Hepatocyte (in vitro differentiated cells): ENCODE data around the gene PIGP. TPM values are rescaled to one million over a fixed set of nuclear protein-coding genes. Genes with fewer than 3 reads are reported as not detected.

Source experiments
- DNase-seq: peaks from one replicate; pipeline ENCODE4 v3.0.0-alpha.2; 2016; ENCODE audit warnings: low spot score
- H2AFZ ChIP-seq: fragments of 200-600 bp; sonication (generic); 2 replicates; pipeline ENCODE4 v1.6.0; 2016; ENCODE audit warnings: antibody characterized with exemption, mild to moderate bottlenecking
- H3K27ac ChIP-seq: fragments of 200-600 bp; sonication (generic); 2 replicates; pipeline ENCODE4 v1.5.1; 2016; ENCODE audit warnings: mild to moderate bottlenecking
- H3K27me3 ChIP-seq: fragments of 200-600 bp; sonication (generic); 2 replicates; pipeline ENCODE4 v1.6.1; 2016
- H3K36me3 ChIP-seq: fragments of 200-600 bp; sonication (generic); replicated peaks from 2 replicates; pipeline ENCODE4 v1.5.1; 2016; ENCODE audit warnings: low read depth; ENCODE audit not compliant: insufficient read depth
- H3K4me1 ChIP-seq: fragments of 200-600 bp; sonication (generic); 2 replicates; pipeline ENCODE4 v1.5.1; 2016; ENCODE audit warnings: mild to moderate bottlenecking, moderate library complexity; ENCODE audit not compliant: insufficient read depth
- H3K4me2 ChIP-seq: fragments of 200-600 bp; sonication (generic); 2 replicates; pipeline ENCODE4 v1.6.0; 2016
- H3K4me3 ChIP-seq: fragments of 200-600 bp; sonication (generic); 2 replicates; pipeline ENCODE4 v1.5.1; 2016; ENCODE audit warnings: mild to moderate bottlenecking
- H3K79me2 ChIP-seq: fragments of 200-600 bp; sonication (generic); 2 replicates; pipeline ENCODE4 v1.6.0; 2017; ENCODE audit warnings: mild to moderate bottlenecking
- H3K9me2 ChIP-seq: fragments of 200-600 bp; sonication (generic); replicated peaks from 2 replicates; pipeline ENCODE4 v1.6.0; 2017; ENCODE audit warnings: mild to moderate bottlenecking; ENCODE audit not compliant: insufficient read depth
- H3K9me3 ChIP-seq: fragments of 200-600 bp; sonication (generic); 2 replicates; pipeline ENCODE4 v1.5.1; 2016; ENCODE audit warnings: low read depth, mild to moderate bottlenecking
- H4K20me1 ChIP-seq: fragments of 200-600 bp; sonication (generic); 2 replicates; pipeline ENCODE4 v1.6.0; 2016; ENCODE audit warnings: mild to moderate bottlenecking; ENCODE audit not compliant: insufficient read depth, poor library complexity, severe bottlenecking
- EZH2 ChIP-seq: fragments of 200-600 bp; sonication (generic); IDR thresholded peaks from 2 replicates; pipeline ENCODE4 v1.6.1; 2016; ENCODE audit warnings: antibody characterized with exemption, mild to moderate bottlenecking, borderline replicate concordance
- EZH2phosphoT487 ChIP-seq: fragments of 200-600 bp; sonication (generic); IDR thresholded peaks from one replicate; pipeline ENCODE4 v1.6.1; 2018; ENCODE audit warnings: antibody characterized with exemption, mild to moderate bottlenecking, low read depth, moderate library complexity; ENCODE audit not compliant: unreplicated experiment, severe bottlenecking
- WGBS: methylation state at CpG from one replicate; pipeline ENCODE4 v1.1.6; 2016; ENCODE audit warnings: low lambda C conversion rate; ENCODE audit errors: missing lambda C conversion rate; 5-methylcytosine and 5-hydroxymethylcytosine counted together
- polyA plus RNA-seq: library from polyadenylated mRNA; unstranded; fragments of >200 nt; fragmentation: Nextera tagmentation; extraction: Ambion mirVana; gene quantifications from 2 replicates; pipeline ENCODE4 v1.2.1, GENCODE V29; 2016
- total RNA-seq: library from RNA; depleted of rRNA; stranded (reverse); fragments of >200 nt; gene quantifications from 2 replicates; pipeline ENCODE4 v1.2.3, GENCODE V29; 2014
- TF ChIP-seq, protein P1 (sequence below): fragments of 200-600 bp; sonication (generic); IDR thresholded peaks from 2 replicates; pipeline ENCODE4 v1.5.1; 2016; ENCODE audit warnings: antibody characterized with exemption, mild to moderate bottlenecking; ENCODE audit not compliant: poor library complexity

The PIGP gene
- total and polyA plus RNA-seq, 2 experiments from 2014 or later: 23.3 to 39.9 TPM

DNA sequence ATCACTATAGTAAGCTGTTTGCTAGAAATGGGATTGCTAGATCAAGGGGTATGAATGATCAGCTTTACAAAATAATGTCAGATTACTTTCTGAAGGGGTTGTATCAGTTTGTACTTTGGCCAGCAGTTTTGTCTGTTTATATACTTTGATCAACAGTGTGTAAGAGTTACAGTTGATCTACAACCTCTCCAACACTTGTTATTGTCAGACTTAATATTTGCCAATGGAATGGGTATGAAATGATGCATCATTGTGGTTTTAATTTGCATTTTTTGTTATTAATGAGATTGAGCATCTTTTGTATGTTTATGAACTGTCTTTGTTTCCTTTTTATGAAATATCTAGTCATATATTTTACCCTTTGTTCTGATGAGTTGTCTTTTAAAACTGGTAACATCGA lies 4.5 kb upstream of the PIGP start:
- H3K4me1 ChIP-seq: peaks cover 8% of the 10 kb centered on the region
- H3K9me3 ChIP-seq: no peaks in the 10 kb centered on the region
- no peaks in the 10 kb centered on the region for H3K27me3 ChIP-seq
- H3K4me3 ChIP-seq: no peak overlapping the region
- 96% methylated on average over 1 of the region's 1 CpG for WGBS
- H3K9me2 ChIP-seq: no peaks in the 10 kb centered on the region
- H2AFZ ChIP-seq: no peak overlapping the region
- peaks cover 92% of the 10 kb centered on the region for H3K79me2 ChIP-seq
- H3K27ac ChIP-seq: no peak overlapping the region
- H3K4me2 ChIP-seq: no peak overlapping the region
- no peak for DNase-seq
- no peaks in the 10 kb centered on the region for H3K36me3 ChIP-seq
- peaks cover 70% of the 10 kb centered on the region for H4K20me1 ChIP-seq
- TF ChIP-seq EZH2phosphoT487: no peak
- TF ChIP-seq EZH2: no peak
- TF ChIP-seq, protein P1, sequence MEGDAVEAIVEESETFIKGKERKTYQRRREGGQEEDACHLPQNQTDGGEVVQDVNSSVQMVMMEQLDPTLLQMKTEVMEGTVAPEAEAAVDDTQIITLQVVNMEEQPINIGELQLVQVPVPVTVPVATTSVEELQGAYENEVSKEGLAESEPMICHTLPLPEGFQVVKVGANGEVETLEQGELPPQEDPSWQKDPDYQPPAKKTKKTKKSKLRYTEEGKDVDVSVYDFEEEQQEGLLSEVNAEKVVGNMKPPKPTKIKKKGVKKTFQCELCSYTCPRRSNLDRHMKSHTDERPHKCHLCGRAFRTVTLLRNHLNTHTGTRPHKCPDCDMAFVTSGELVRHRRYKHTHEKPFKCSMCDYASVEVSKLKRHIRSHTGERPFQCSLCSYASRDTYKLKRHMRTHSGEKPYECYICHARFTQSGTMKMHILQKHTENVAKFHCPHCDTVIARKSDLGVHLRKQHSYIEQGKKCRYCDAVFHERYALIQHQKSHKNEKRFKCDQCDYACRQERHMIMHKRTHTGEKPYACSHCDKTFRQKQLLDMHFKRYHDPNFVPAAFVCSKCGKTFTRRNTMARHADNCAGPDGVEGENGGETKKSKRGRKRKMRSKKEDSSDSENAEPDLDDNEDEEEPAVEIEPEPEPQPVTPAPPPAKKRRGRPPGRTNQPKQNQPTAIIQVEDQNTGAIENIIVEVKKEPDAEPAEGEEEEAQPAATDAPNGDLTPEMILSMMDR: no peak

DNA sequence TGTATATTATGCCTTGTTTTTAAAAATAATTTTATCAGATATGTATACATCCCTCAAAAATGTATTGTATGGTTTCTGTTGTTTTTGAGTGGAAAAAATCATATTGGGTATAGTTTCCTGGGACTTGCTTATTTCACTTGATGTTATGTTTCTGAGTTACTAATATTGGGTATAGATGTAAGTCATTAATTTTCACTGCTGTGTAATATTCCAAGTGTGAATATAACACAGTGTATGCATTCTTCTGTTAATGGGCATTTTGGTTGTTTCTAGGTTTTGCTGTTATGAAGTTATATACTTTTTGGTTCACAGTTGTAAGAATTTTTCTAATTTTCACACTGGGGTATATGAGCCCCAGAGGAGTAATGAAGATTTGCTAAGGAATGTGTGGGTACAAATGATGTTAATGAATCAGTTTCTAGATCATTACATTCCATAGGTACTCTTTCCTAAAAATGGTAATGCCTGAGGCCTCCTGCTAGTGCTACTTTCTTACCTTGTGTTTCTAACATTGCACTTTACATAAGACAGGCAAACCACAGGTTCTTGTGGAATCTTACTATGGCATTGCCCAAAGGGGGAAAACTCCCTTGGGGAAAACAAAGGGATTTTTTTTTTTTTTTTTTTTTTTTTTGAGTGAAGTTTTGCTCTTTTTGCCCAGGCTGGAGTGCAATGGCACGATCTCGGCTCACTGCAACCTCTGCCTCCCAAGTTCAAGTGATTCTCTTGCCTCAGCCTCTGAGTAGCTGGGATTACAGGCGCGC lies 3.4 kb upstream of the PIGP start:
- Histone ChIP-seq H2AFZ (no peak overlapping the region), H3K4me1 (peaks cover 12% of the 10 kb centered on the region), H3K4me2 (peak overlapping the region; percentile 94), H3K9me2 (no peaks in the 10 kb centered on the region), H3K9me3 (no peaks in the 10 kb centered on the region), H3K36me3 (no peaks in the 10 kb centered on the region), H4K20me1 (peaks cover 63% of the 10 kb centered on the region), H3K27me3 (no peaks in the 10 kb centered on the region), H3K4me3 (peak overlapping the region; percentile 6), H3K27ac (no peak overlapping the region), H3K79me2 (peaks cover 84% of the 10 kb centered on the region)
- 100% methylated on average over 4 of the region's 4 CpGs for WGBS
- TF ChIP-seq EZH2: no peak
- TF ChIP-seq EZH2phosphoT487: no peak
- TF ChIP-seq, protein P1: no peak
- no peak for DNase-seq

DNA sequence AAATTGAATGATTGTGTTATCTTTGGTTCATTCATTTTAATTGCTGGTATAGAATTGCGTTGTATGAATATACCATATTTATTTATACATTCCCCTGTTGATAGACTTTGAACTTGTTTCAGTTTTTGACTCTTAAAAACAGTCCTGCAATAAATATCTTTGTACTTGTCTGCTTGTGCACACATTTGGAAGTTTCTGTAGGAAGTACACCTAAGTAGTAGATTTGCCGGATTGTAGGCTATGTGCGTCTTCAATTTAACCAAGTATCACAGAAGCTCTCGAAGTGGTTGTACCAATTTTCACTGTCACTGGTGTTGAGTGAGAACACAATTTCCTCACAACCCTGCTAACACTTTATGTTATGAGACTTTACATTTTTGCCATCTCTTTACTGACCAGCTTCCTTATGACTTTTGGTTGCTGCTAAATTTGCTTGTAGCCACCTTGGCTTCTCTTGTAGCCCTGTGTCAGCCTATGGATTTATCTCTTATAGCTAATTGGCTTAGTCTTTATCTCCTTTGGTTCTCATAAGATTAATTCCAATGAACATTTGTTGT lies 2.4 kb upstream of the PIGP start:
- no peaks in the 10 kb centered on the region for H3K9me3 ChIP-seq
- TF ChIP-seq, protein P1: no peak
- TF ChIP-seq EZH2: no peak
- H3K4me2 ChIP-seq: peak overlapping the region; percentile 94
- peaks cover 17% of the 10 kb centered on the region for H3K4me1 ChIP-seq
- no peak overlapping the region for H2AFZ ChIP-seq
- DNase-seq: no peak
- H3K27me3 ChIP-seq: no peaks in the 10 kb centered on the region
- H3K9me2 ChIP-seq: no peaks in the 10 kb centered on the region
- peaks cover 83% of the 10 kb centered on the region for H3K79me2 ChIP-seq
- 85% methylated on average over 4 of the region's 4 CpGs for WGBS
- H4K20me1 ChIP-seq: peaks cover 55% of the 10 kb centered on the region
- H3K36me3 ChIP-seq: no peaks in the 10 kb centered on the region
- no peak overlapping the region for H3K27ac ChIP-seq
- H3K4me3 ChIP-seq: peak overlapping the region; percentile 77
